ENCODE measurements around the gene AZIN2. TPM values are rescaled to one million over a fixed set of nuclear protein-coding genes. Genes with fewer than 3 reads are reported as not detected.
A peak's percentile ranks its signal among the peaks of the same experiment; 100 is the strongest.
"Not testable (repeated sequence)": the region's sequence is repeated elsewhere in the genome, so short reads cannot be mapped to it uniquely, and the experiment has no call there.

The AZIN2 gene
- polyA plus RNA-seq, 1 donor = 2.5 TPM

GRCh38 chr1:33045246-33045645 lies 35.7 kb upstream of the AZIN2 start:
- peak; percentile 74 to 83 for DNase-seq
- WGBS (ENCODE audit: insufficient coverage, low lambda C conversion rate) = no CpG with 5 or more reads among the region's 2 CpGs

GRCh38 chr1:33045814-33046213 lies 35.1 kb upstream of the AZIN2 start:
- Histone ChIP-seq H3K36me3 (ENCODE audit: control insufficient read depth, insufficient read depth, low read length) (no peaks in the 10 kb centered on the region), H3K4me1 (ENCODE audit: control insufficient read depth, insufficient read depth, low read length) (peaks cover 48% of the 10 kb centered on the region), H3K27ac (ENCODE audit: low read length) (peak overlapping the region; percentile 69), H3K9me3 (ENCODE audit: control insufficient read depth, low read depth, low read length) (no peaks in the 10 kb centered on the region), H3K4me3 (ENCODE audit: low read length) (peak overlapping the region; percentile 10), H3K27me3 (ENCODE audit: control insufficient read depth, insufficient read depth, low read length) (no peaks in the 10 kb centered on the region)
- no peak for DNase-seq
- WGBS (ENCODE audit: insufficient coverage, low lambda C conversion rate) = no CpG with 5 or more reads among the region's 6 CpGs

More at GRCh38 chr1:33045246-33045645, 35.7 kb upstream of the AZIN2 start:
- peaks cover 48% of the 10 kb centered on the region for H3K4me1 ChIP-seq (ENCODE audit: control insufficient read depth, insufficient read depth, low read length)
- peak overlapping the region; percentile 69 for H3K27ac ChIP-seq (ENCODE audit: low read length)
- H3K27me3 ChIP-seq (ENCODE audit: control insufficient read depth, insufficient read depth, low read length) = no peaks in the 10 kb centered on the region
- no peaks in the 10 kb centered on the region for H3K36me3 ChIP-seq (ENCODE audit: control insufficient read depth, insufficient read depth, low read length)
- H3K9me3 ChIP-seq (ENCODE audit: control insufficient read depth, low read depth, low read length) = no peaks in the 10 kb centered on the region
- peak overlapping the region; percentile 10 for H3K4me3 ChIP-seq (ENCODE audit: low read length)

DNA sequence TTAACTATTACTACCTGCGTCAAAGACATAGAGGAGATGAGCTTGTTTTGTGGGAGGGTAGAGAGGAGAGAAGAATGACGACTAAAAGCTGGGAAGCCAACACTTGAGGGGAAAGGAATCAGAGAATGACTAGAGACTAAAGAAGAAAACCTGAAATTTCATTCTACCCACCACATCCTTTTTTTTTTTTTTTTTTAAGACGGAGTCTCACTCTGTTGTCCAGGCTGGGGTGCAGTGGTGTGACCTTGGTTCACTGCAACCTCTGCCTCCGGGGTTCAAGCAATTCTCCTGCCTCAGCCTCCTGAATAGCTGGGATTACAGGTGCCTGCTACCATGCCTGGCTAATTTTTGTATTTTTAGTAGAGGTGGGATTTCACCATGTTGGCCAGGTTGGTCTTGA lies 34.7 kb upstream of the AZIN2 start:
- H3K9me3 ChIP-seq (ENCODE audit: control insufficient read depth, low read depth, low read length); H3K4me3 ChIP-seq (ENCODE audit: low read length); H3K36me3 ChIP-seq (ENCODE audit: control insufficient read depth, insufficient read depth, low read length); DNase-seq; H3K27me3 ChIP-seq (ENCODE audit: control insufficient read depth, insufficient read depth, low read length): not testable (repeated sequence)
- 67% methylated on average over 1 of the region's 4 CpGs for WGBS (ENCODE audit: insufficient coverage, low lambda C conversion rate)
- Histone ChIP-seq H3K4me1 (ENCODE audit: control insufficient read depth, insufficient read depth, low read length) (peaks cover 48% of the 10 kb centered on the region), H3K27ac (ENCODE audit: low read length) (peak overlapping the region; percentile 71)

DNA sequence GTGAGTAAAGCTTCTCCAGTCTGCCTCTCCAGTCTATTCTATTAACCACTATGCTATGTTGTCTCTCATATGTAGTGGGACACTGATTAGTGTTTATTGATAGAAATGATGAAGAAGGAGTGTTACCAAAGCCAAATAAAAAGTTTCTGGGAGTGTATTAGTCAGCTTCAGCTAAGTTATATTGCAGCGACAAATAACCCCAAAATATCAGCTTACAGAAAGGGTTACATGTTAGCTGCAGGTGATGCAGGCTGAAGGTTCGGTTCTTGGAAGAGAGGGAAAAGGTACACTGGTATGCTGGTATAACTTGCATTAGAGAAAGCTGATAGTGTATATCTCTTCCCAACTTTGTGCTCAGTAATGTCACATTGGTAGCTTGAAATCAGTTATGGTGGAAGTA lies 33.7 kb upstream of the AZIN2 start:
- peaks cover 48% of the 10 kb centered on the region for H3K4me1 ChIP-seq (ENCODE audit: control insufficient read depth, insufficient read depth, low read length)
- H3K9me3 ChIP-seq (ENCODE audit: control insufficient read depth, low read depth, low read length) = no peaks in the 10 kb centered on the region
- no peaks in the 10 kb centered on the region for H3K27me3 ChIP-seq (ENCODE audit: control insufficient read depth, insufficient read depth, low read length)
- no peak for DNase-seq
- no peaks in the 10 kb centered on the region for H3K36me3 ChIP-seq (ENCODE audit: control insufficient read depth, insufficient read depth, low read length)
- 100% methylated on average over 1 of the region's 2 CpGs for WGBS (ENCODE audit: insufficient coverage, low lambda C conversion rate)
- no peak overlapping the region for H3K4me3 ChIP-seq (ENCODE audit: low read length)
- peak overlapping the region; percentile 71 for H3K27ac ChIP-seq (ENCODE audit: low read length)

DNA sequence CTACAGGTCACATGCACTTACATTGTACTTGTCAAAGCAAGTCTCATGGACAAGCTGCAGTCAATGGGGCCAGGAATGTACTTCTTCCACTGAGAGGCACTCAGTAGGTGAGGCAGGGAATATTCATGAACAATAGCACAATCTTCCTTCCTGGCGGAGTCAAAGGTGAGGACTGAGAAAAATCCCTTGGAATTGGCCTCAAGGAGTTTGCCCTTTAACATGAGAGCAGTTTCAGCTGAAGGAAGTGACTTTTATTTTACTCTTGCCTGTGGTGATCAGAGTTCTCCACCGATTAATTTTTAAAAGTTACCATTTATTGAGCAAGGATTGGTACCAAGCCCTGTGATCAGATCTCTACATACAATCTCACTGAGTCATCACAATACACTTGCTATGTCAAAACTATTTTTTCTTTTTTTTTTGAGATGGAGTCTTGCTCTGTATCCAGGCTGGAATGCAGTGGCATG lies 33.1 kb upstream of the AZIN2 start:
- peak; percentile 59 to 82 for DNase-seq
- WGBS (ENCODE audit: insufficient coverage, low lambda C conversion rate) = no CpG with 5 or more reads among the region's 2 CpGs
- H3K36me3 ChIP-seq (ENCODE audit: control insufficient read depth, insufficient read depth, low read length) = no peaks in the 10 kb centered on the region

DNA sequence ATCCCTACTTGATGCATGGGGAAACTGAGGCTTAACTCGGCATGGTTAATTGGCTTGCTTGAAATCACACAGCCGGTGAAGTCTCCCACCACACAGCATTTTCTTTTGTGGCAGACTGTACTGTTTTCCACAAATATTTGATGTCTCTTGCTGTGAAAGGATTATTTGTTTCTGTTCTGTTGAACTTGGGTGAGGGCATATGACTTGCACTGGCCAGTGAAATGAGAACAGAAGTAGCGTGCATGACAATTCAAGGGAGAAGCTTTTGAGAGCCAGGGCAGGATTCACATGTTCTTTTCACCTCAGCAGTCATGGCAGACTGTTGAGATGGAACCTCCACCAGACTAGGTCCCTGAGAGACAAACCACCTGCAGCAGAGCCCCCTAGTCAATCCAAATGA lies 32.5 kb upstream of the AZIN2 start:
- Histone ChIP-seq H3K9me3 (ENCODE audit: control insufficient read depth, low read depth, low read length) (no peaks in the 10 kb centered on the region), H3K36me3 (ENCODE audit: control insufficient read depth, insufficient read depth, low read length) (no peaks in the 10 kb centered on the region), H3K4me1 (ENCODE audit: control insufficient read depth, insufficient read depth, low read length) (peaks cover 44% of the 10 kb centered on the region), H3K27ac (ENCODE audit: low read length) (peak overlapping the region; percentile 71), H3K27me3 (ENCODE audit: control insufficient read depth, insufficient read depth, low read length) (no peaks in the 10 kb centered on the region), H3K4me3 (ENCODE audit: low read length) (no peak overlapping the region)
- no CpG with 5 or more reads among the region's 3 CpGs for WGBS (ENCODE audit: insufficient coverage, low lambda C conversion rate)
- DNase-seq = no peak

More for the DNA sequence above, 33.1 kb upstream of the AZIN2 start:
- Histone ChIP-seq H3K4me1 (ENCODE audit: control insufficient read depth, insufficient read depth, low read length) (peaks cover 48% of the 10 kb centered on the region), H3K4me3 (ENCODE audit: low read length) (no peak overlapping the region), H3K9me3 (ENCODE audit: control insufficient read depth, low read depth, low read length) (no peaks in the 10 kb centered on the region), H3K27ac (ENCODE audit: low read length) (peak overlapping the region; percentile 71), H3K27me3 (ENCODE audit: control insufficient read depth, insufficient read depth, low read length) (no peaks in the 10 kb centered on the region)

DNA sequence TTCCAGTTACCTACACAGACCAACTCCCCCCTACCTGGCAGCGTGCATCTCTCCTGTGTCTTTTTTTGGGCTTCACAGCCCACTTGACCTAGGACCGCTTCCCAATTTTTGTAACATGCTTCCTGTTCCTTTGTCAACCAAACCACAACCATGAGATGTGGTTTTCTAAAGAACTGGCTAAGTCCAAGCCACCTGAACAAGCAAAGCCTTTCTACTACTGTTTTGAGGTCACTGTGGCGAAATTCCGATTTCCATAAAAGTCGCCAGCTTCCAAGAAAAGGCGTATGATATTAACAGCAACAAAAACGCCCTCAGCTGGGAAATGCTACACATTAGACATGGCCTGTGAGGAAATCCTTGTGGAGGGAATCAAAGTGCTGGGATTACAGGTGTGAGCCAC lies 31.6 kb upstream of the AZIN2 start:
- Histone ChIP-seq H3K4me3 (ENCODE audit: low read length) (no peak overlapping the region), H3K4me1 (ENCODE audit: control insufficient read depth, insufficient read depth, low read length) (peaks cover 37% of the 10 kb centered on the region), H3K36me3 (ENCODE audit: control insufficient read depth, insufficient read depth, low read length) (no peaks in the 10 kb centered on the region), H3K9me3 (ENCODE audit: control insufficient read depth, low read depth, low read length) (no peaks in the 10 kb centered on the region), H3K27me3 (ENCODE audit: control insufficient read depth, insufficient read depth, low read length) (no peaks in the 10 kb centered on the region), H3K27ac (ENCODE audit: low read length) (no peak overlapping the region)
- no peak for DNase-seq
- no CpG with 5 or more reads among the region's 7 CpGs for WGBS (ENCODE audit: insufficient coverage, low lambda C conversion rate)

DNA sequence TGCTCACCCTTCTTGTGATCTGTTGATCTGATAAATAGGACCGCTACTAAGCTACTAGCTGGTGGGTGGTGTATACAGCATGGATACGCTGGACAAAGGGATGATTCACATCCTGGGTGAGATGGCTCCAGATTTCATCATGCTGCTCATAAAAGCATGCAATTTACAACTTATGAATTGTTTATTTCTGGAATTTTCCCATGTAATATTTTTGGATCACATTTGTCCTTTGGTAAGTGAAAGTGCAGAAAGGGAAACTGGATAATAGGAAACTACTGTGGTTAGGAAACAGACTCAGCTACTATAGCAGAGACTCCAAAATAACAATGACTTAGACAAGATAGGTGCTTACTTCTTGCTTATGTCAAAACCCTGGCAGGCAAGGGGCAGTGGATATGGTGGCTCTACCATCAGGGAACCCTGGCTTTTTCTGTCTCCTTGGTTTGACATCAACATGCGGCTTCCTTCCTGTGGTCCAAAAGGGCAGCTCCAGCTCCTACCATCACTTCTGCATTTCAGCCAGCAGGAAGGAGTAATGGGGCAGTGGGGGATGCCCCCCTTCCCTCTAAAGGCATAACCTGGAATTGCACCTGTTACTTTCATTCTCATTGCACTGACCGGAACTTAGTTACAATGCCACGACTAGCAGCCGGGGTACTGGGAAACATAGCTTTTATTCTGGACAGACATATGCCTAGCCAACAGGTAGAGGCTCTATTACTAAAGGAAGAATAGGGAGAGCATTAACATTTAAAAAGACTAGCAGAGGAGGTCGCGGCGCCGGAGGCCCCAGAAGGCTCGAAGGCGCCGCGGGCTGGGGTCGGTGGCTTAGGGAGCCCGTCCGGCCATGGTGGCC lies 30.5 kb upstream of the AZIN2 start:
- peaks cover 27% of the 10 kb centered on the region for H3K4me1 ChIP-seq (ENCODE audit: control insufficient read depth, insufficient read depth, low read length)
- H3K9me3 ChIP-seq (ENCODE audit: control insufficient read depth, low read depth, low read length) = no peaks in the 10 kb centered on the region
- no CpG with 5 or more reads among the region's 17 CpGs for WGBS (ENCODE audit: insufficient coverage, low lambda C conversion rate)
- no peaks in the 10 kb centered on the region for H3K36me3 ChIP-seq (ENCODE audit: control insufficient read depth, insufficient read depth, low read length)
- H3K27me3 ChIP-seq (ENCODE audit: control insufficient read depth, insufficient read depth, low read length) = no peaks in the 10 kb centered on the region
- H3K27ac ChIP-seq (ENCODE audit: low read length) = no peak overlapping the region
- no peak overlapping the region for H3K4me3 ChIP-seq (ENCODE audit: low read length)
- DNase-seq = no peak

DNA sequence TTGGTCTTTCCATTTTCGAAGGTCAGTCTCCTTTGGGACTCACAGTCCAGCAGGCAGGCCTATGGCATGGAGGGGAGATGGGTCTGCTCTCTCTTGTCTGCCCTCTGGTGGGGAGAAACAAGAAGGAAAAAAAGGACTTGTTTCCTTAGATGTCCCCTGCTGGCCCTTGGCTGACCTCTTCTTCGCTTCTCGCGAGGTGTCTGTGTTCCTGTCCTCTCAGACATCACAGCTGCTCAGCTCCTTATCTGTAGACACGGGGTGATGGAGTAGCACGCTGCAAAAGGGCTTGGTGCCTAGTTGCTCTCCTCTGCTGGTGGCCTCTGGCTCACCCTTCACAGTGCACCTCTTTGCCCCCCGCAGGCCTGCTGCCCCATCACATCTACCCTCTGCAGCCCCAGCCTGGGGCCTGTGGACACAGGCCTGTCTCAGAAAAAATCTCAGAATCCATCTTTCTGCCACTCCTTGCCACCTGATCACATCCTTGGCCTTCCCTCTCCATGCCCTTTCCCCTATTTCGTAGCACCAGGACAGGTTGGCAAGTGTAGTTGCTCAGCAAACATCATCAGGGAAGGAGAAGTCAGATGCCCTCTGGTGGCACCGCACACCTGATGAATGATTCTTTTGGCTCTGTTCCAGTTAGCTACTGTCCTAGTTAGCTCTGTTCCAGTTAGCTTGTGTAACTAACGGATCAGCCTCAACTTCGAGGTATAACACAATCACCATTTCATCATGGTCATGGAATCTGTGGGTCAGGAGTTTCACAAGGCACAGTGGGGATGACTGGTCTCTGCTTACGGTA lies 25.5 kb upstream of the AZIN2 start:
- Histone ChIP-seq H3K9me3 (ENCODE audit: control insufficient read depth, low read depth, low read length) (peaks cover 3% of the 10 kb centered on the region), H3K4me1 (ENCODE audit: control insufficient read depth, insufficient read depth, low read length) (no peaks in the 10 kb centered on the region), H3K27me3 (ENCODE audit: control insufficient read depth, insufficient read depth, low read length) (no peaks in the 10 kb centered on the region), H3K27ac (ENCODE audit: low read length) (no peak overlapping the region), H3K36me3 (ENCODE audit: control insufficient read depth, insufficient read depth, low read length) (no peaks in the 10 kb centered on the region), H3K4me3 (ENCODE audit: low read length) (no peak overlapping the region)
- WGBS (ENCODE audit: insufficient coverage, low lambda C conversion rate) = no CpG with 5 or more reads among the region's 12 CpGs
- DNase-seq = peak; percentile 82 to 87

- H3K9me3 ChIP-seq (ENCODE audit: control insufficient read depth, low read depth, low read length) = peaks cover 3% of the 10 kb centered on the region
- no peaks in the 10 kb centered on the region for H3K36me3 ChIP-seq (ENCODE audit: control insufficient read depth, insufficient read depth, low read length)
- H3K4me1 ChIP-seq (ENCODE audit: control insufficient read depth, insufficient read depth, low read length) = no peaks in the 10 kb centered on the region
- no peak overlapping the region for H3K4me3 ChIP-seq (ENCODE audit: low read length)
- no peak for DNase-seq
- 67% methylated on average over 1 of the region's 3 CpGs for WGBS (ENCODE audit: insufficient coverage, low lambda C conversion rate)
- H3K27me3 ChIP-seq (ENCODE audit: control insufficient read depth, insufficient read depth, low read length) = no peaks in the 10 kb centered on the region
- no peak overlapping the region for H3K27ac ChIP-seq (ENCODE audit: low read length)
Observed at GRCh38 chr1:33056426-33056825, 24.5 kb upstream of the AZIN2 start.
